Neural progenitor cell (in vitro differentiated cells): ENCODE data around the gene ZNF490. TPM values are rescaled to one million over a fixed set of nuclear protein-coding genes. Genes with fewer than 3 reads are reported as not detected.

Experiments used
- DNase-seq: peaks from one replicate; pipeline ENCODE4 v3.0.0-alpha.2; 2016; ENCODE audit warnings: low spot score
- H2AFZ ChIP-seq: fragments of 200-600 bp; sonication (generic); replicated peaks from 2 replicates; pipeline ENCODE4 v1.6.1; 2016; ENCODE audit warnings: antibody characterized with exemption
- H3F3A ChIP-seq: fragments of 200-600 bp; sonication (generic); 2 replicates; pipeline ENCODE4 v1.6.1; 2016; ENCODE audit warnings: antibody characterized with exemption, low read depth
- H3K27ac ChIP-seq: fragments of 200-600 bp; sonication (generic); 2 replicates; pipeline ENCODE4 v1.5.1; 2016; ENCODE audit warnings: mild to moderate bottlenecking
- H3K27me3 ChIP-seq: fragments of 200-600 bp; sonication (generic); 2 replicates; pipeline ENCODE4 v1.6.1; 2016; ENCODE audit warnings: mild to moderate bottlenecking, moderate library complexity
- H3K36me3 ChIP-seq: fragments of 200-600 bp; sonication (generic); 2 replicates; pipeline ENCODE4 v1.5.1; 2016
- H3K4me1 ChIP-seq: fragments of 200-600 bp; sonication (generic); 2 replicates; pipeline ENCODE4 v1.6.1; 2016; ENCODE audit warnings: mixed run types
- H3K4me2 ChIP-seq: fragments of 200-600 bp; sonication (generic); 2 replicates; pipeline ENCODE4 v1.6.1; 2016
- H3K4me3 ChIP-seq: fragments of 200-600 bp; sonication (generic); 2 replicates; pipeline ENCODE4 v1.5.1; 2016
- H3K79me2 ChIP-seq: fragments of 200-600 bp; sonication (generic); 2 replicates; pipeline ENCODE4 v1.6.1; 2016; ENCODE audit warnings: low read depth
- H3K9ac ChIP-seq: fragments of 200-600 bp; sonication (generic); 2 replicates; pipeline ENCODE4 v1.6.1; 2016
- H3K9me3 ChIP-seq: fragments of 200-600 bp; sonication (generic); 2 replicates; pipeline ENCODE4 v1.5.1; 2016; ENCODE audit warnings: low read depth
- H4K20me1 ChIP-seq: fragments of 200-600 bp; sonication (generic); 2 replicates; pipeline ENCODE4 v1.6.1; 2016; ENCODE audit warnings: low read depth
- H3K27ac Mint-ChIP-seq: 3 replicates; pipeline ENCODE4 v1.8.0; 2021; ENCODE audit warnings: mixed read lengths
- H3K27me3 Mint-ChIP-seq: 2 replicates; pipeline ENCODE4 v1.8.0; 2022; ENCODE audit warnings: low read depth, mild to moderate bottlenecking, inconsistent platforms, moderate library complexity, mixed read lengths; ENCODE audit not compliant: insufficient read depth
- H3K36me3 Mint-ChIP-seq: 3 replicates; pipeline ENCODE4 v1.8.0; 2021; ENCODE audit warnings: mixed read lengths
- H3K4me1 Mint-ChIP-seq: 3 replicates; pipeline ENCODE4 v1.8.0; 2021; ENCODE audit warnings: mixed read lengths
- H3K4me3 Mint-ChIP-seq: 3 replicates; pipeline ENCODE4 v1.8.0; 2021; ENCODE audit warnings: mild to moderate bottlenecking, moderate library complexity, mixed read lengths
- H3K9me3 Mint-ChIP-seq: 3 replicates; pipeline ENCODE4 v1.8.0; 2020; ENCODE audit warnings: mixed read lengths
- EZH2 ChIP-seq: fragments of 200-600 bp; sonication (generic); IDR thresholded peaks from 2 replicates; pipeline ENCODE4 v1.6.1; 2017; ENCODE audit warnings: antibody characterized with exemption, mild to moderate bottlenecking, moderate library complexity
- EZH2phosphoT487 ChIP-seq: fragments of 200-600 bp; sonication (generic); IDR thresholded peaks from 2 replicates; pipeline ENCODE4 v1.6.1; 2017; ENCODE audit warnings: antibody characterized with exemption
- total RNA-seq: library from RNA; depleted of rRNA; stranded (reverse); fragments of >200 nt; gene quantifications from 2 replicates; pipeline ENCODE4 v1.2.3, GENCODE V29; 2015; ENCODE audit warnings: low replicate concordance
- TF ChIP-seq, protein P1 (sequence below): fragments of 200-600 bp; sonication (generic); IDR thresholded peaks from 2 replicates; pipeline ENCODE4 v1.5.1; 2017; ENCODE audit warnings: antibody characterized with exemption, mild to moderate bottlenecking

The ZNF490 gene
- total RNA-seq, 1 donor from 2014 or later, result 16.7 TPM

DNA sequence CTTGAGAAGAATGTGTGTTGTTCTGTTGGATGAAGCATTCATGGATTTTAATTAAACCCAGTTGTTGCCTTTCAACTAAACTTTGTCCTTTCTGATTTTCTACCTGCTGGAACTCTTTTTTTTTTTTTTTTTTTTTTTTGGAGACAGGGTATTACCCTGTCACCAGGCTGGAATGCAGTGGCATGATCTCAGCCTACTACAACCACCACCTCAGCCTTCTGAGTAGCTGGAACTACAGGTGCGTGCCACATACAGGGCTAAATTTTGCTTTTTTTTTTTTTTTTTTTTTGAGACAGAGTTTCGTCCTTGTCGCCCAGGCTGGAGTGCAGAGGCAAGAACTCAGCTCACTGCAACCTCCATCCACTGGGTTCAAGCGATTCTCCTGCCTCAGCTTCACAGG lies 7.0 kb upstream of the ZNF490 start:
- no peaks in the 10 kb centered on the region for H4K20me1 ChIP-seq
- Mint-ChIP-seq H3K36me3 (peaks cover 49% of the 10 kb centered on the region), H3K4me3 (no peak overlapping the region), H3K27ac (no peak overlapping the region), H3K4me1 (no peaks in the 10 kb centered on the region), H3K9me3 (peaks cover 56% of the 10 kb centered on the region), H3K27me3 (peaks cover 5% of the 10 kb centered on the region)
- no peak for DNase-seq
- H3F3A ChIP-seq, result peaks cover 6% of the 10 kb centered on the region
- peaks cover 91% of the 10 kb centered on the region for H3K79me2 ChIP-seq
- no peaks in the 10 kb centered on the region for H3K36me3 ChIP-seq
- H3K9me3 ChIP-seq, result no peaks in the 10 kb centered on the region
- no peak overlapping the region for H3K4me2 ChIP-seq
- no peak overlapping the region for H3K4me3 ChIP-seq
- no peak overlapping the region for H3K9ac ChIP-seq
- no peak overlapping the region for H2AFZ ChIP-seq
- no peaks in the 10 kb centered on the region for H3K27me3 ChIP-seq
- TF ChIP-seq, protein P1, sequence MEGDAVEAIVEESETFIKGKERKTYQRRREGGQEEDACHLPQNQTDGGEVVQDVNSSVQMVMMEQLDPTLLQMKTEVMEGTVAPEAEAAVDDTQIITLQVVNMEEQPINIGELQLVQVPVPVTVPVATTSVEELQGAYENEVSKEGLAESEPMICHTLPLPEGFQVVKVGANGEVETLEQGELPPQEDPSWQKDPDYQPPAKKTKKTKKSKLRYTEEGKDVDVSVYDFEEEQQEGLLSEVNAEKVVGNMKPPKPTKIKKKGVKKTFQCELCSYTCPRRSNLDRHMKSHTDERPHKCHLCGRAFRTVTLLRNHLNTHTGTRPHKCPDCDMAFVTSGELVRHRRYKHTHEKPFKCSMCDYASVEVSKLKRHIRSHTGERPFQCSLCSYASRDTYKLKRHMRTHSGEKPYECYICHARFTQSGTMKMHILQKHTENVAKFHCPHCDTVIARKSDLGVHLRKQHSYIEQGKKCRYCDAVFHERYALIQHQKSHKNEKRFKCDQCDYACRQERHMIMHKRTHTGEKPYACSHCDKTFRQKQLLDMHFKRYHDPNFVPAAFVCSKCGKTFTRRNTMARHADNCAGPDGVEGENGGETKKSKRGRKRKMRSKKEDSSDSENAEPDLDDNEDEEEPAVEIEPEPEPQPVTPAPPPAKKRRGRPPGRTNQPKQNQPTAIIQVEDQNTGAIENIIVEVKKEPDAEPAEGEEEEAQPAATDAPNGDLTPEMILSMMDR, result no peak
- TF ChIP-seq EZH2 (no peak), EZH2phosphoT487 (no peak)
- H3K27ac ChIP-seq, result no peak overlapping the region
- no peaks in the 10 kb centered on the region for H3K4me1 ChIP-seq

DNA sequence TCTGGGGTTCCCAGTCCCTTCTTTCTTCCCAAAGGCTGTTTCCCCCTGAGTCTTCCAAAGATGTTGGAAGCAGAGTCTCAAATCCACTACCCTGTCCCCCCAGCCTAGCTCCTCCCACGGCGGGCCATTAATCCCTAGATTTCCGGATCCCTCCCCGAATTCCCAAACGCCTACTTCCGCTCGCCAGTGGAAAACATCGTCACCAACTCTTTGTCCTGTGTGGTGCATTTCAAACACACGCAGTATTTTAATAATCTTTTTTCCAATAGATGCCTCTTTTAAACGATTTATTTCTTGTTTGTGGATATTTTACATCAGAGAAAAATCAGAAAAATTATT lies 717 bp upstream of the ZNF490 start:
- H3K9ac ChIP-seq, result peak overlapping the region; percentile 82
- Mint-ChIP-seq H3K27me3 (peaks cover 6% of the 10 kb centered on the region), H3K4me1 (peaks cover 7% of the 10 kb centered on the region), H3K4me3 (peak overlapping the region; percentile 100), H3K27ac (peak overlapping the region; percentile 97), H3K36me3 (peaks cover 23% of the 10 kb centered on the region), H3K9me3 (peaks cover 20% of the 10 kb centered on the region)
- peaks cover 6% of the 10 kb centered on the region for H3K4me1 ChIP-seq
- H2AFZ ChIP-seq, result peak overlapping the region; percentile 17
- H3F3A ChIP-seq, result peaks cover 27% of the 10 kb centered on the region
- no peaks in the 10 kb centered on the region for H3K9me3 ChIP-seq
- H3K4me2 ChIP-seq, result peak overlapping the region; percentile 84
- peaks cover 68% of the 10 kb centered on the region for H3K79me2 ChIP-seq
- H3K27ac ChIP-seq, result peak overlapping the region; percentile 93
- no peak for TF ChIP-seq EZH2phosphoT487
- TF ChIP-seq EZH2, result no peak
- peak; percentile 82 for DNase-seq
- peak overlapping the region; percentile 88 for H3K4me3 ChIP-seq
- no peaks in the 10 kb centered on the region for H4K20me1 ChIP-seq
- no peaks in the 10 kb centered on the region for H3K27me3 ChIP-seq
- no peaks in the 10 kb centered on the region for H3K36me3 ChIP-seq

DNA sequence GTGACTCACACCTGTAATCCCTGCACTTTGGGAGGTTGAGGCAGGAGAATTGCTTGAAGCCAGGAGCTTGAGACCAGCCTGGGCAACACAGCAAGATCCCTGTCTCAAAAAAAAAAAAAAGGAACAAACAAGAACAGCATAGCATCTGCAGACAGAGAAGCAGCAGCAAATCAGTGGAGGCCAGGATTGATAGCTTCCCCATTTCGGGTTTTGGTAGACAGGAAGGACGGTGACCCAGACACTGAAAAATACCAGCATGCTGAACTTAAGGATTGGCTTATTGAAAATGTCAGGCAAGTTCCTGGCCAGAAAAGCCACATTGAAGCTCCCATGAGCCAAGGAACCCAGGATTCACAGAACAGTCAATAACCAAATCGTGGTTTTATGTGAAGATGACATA lies 3.0 kb downstream of the ZNF490 start:
- H3K4me1 ChIP-seq, result peaks cover 6% of the 10 kb centered on the region
- no peaks in the 10 kb centered on the region for H3K9me3 Mint-ChIP-seq
- no peaks in the 10 kb centered on the region for H3K36me3 ChIP-seq
- no peak overlapping the region for H3K4me3 Mint-ChIP-seq
- H3K79me2 ChIP-seq, result peaks cover 32% of the 10 kb centered on the region
- no peak overlapping the region for H3K9ac ChIP-seq
- no peak overlapping the region for H3K4me3 ChIP-seq
- H4K20me1 ChIP-seq, result no peaks in the 10 kb centered on the region
- H3K4me1 Mint-ChIP-seq, result peaks cover 7% of the 10 kb centered on the region
- H2AFZ ChIP-seq, result no peak overlapping the region
- no peaks in the 10 kb centered on the region for H3K27me3 ChIP-seq
- TF ChIP-seq EZH2, result no peak
- no peak for TF ChIP-seq EZH2phosphoT487
- TF ChIP-seq, protein P1, result no peak
- peaks cover 2% of the 10 kb centered on the region for H3K27me3 Mint-ChIP-seq
- peaks cover 27% of the 10 kb centered on the region for H3F3A ChIP-seq
- no peak overlapping the region for H3K27ac Mint-ChIP-seq
- no peak for DNase-seq
- H3K9me3 ChIP-seq, result no peaks in the 10 kb centered on the region
- no peak overlapping the region for H3K4me2 ChIP-seq
- H3K36me3 Mint-ChIP-seq, result peaks cover 2% of the 10 kb centered on the region
- H3K27ac ChIP-seq, result no peak overlapping the region

DNA sequence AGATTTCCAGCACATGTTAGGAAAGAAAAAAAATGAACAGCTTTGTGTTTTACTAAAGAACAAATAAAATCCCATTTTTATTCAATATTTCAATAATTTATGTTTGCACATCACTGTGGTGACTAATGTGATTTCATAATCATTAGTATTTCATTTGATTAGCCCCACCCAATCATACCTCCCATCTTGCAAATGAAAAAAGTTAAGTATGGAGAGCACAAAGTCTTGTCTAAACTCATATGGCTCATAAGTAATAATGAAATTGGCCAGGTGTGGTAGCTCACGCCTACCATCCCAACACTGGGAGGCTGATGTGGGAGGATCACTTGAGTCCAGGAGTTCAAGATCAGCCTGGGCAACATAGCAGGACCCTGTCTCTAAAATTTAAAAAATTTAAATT lies 3.8 kb downstream of the ZNF490 start:
- Mint-ChIP-seq H3K27ac (no peak overlapping the region), H3K27me3 (peaks cover 2% of the 10 kb centered on the region), H3K4me3 (no peak overlapping the region), H3K9me3 (no peaks in the 10 kb centered on the region), H3K4me1 (peaks cover 7% of the 10 kb centered on the region), H3K36me3 (peaks cover 4% of the 10 kb centered on the region)
- TF ChIP-seq EZH2 (no peak), EZH2phosphoT487 (no peak)
- TF ChIP-seq, protein P1, result no peak
- Histone ChIP-seq H3K27ac (no peak overlapping the region), H3K27me3 (no peaks in the 10 kb centered on the region), H3K4me1 (peaks cover 6% of the 10 kb centered on the region), H3K36me3 (no peaks in the 10 kb centered on the region), H4K20me1 (no peaks in the 10 kb centered on the region), H3K9me3 (no peaks in the 10 kb centered on the region), H3K9ac (no peak overlapping the region), H3K4me3 (no peak overlapping the region), H2AFZ (no peak overlapping the region), H3K79me2 (peaks cover 24% of the 10 kb centered on the region), H3F3A (peaks cover 27% of the 10 kb centered on the region), H3K4me2 (no peak overlapping the region)
- DNase-seq, result no peak
